Keratinocyte (primary cell): Measurements from ENCODE around the gene CDH13. TPM values are rescaled to one million over a fixed set of nuclear protein-coding genes. Genes with fewer than 3 reads are reported as not detected.

ENCODE experiments used
- DNase-seq: peaks from one replicate; pipeline ENCODE4 v3.0.0-alpha.2; 2011; ENCODE audit warnings: low read depth, missing footprints, low spot score
- FAIRE-seq: peaks from 2 replicates; lab custom pipeline; 2011; peaks lifted over from hg19 to GRCh38; lab: Jason Lieb, UNC
- H2AFZ ChIP-seq: 2 replicates; pipeline ENCODE4 v1.6.0; 2012; ENCODE audit warnings: low read length, control low read depth, inconsistent platforms; ENCODE audit not compliant: control insufficient read depth
- H3K27ac ChIP-seq: 2 replicates; pipeline ENCODE4 v1.5.1; 2011; ENCODE audit warnings: low read length; ENCODE audit not compliant: control insufficient read depth, insufficient read depth
- H3K27me3 ChIP-seq: 3 replicates; pipeline ENCODE4 v1.6.0; 2011; ENCODE audit warnings: low read length; ENCODE audit not compliant: control insufficient read depth, insufficient read depth; ENCODE audit errors: extremely low read depth
- H3K36me3 ChIP-seq, 2 experiments: 2 replicates in 1 of 2; 3 replicates in 1 of 2; pipeline ENCODE4 v1.5.1; 2011; ENCODE audit warnings: low read length in 2 of 2, mild to moderate bottlenecking in 1 of 2; ENCODE audit not compliant: control insufficient read depth in 2 of 2, insufficient read depth in 2 of 2; ENCODE audit errors: extremely low read depth in 1 of 2
- H3K4me1 ChIP-seq: 3 replicates; pipeline ENCODE4 v1.5.1; 2011; ENCODE audit warnings: low read length; ENCODE audit not compliant: control insufficient read depth, insufficient read depth; ENCODE audit errors: extremely low read depth
- H3K4me2 ChIP-seq: 3 replicates; pipeline ENCODE4 v1.6.0; 2011; ENCODE audit warnings: low read depth, low read length; ENCODE audit not compliant: control insufficient read depth, insufficient read depth; ENCODE audit errors: extremely low read depth
- H3K4me3 ChIP-seq, 3 experiments: fragments of 200-600 bp in 1 of 3; sonication (generic) in 1 of 3; 2 replicates in 2 of 3; 3 replicates in 1 of 3; pipeline ENCODE4 v1.5.1; 2011 to 2016; ENCODE audit warnings: low read length in 3 of 3, mild to moderate bottlenecking in 3 of 3, control low read depth in 2 of 3, inconsistent platforms in 1 of 3, low read depth in 1 of 3, mixed read lengths in 1 of 3, mixed run types in 1 of 3, moderate library complexity in 1 of 3; ENCODE audit not compliant: control insufficient read depth in 2 of 3, insufficient read depth in 2 of 3; ENCODE audit errors: extremely low read depth in 1 of 3
- H3K79me2 ChIP-seq: 2 replicates; pipeline ENCODE4 v1.6.0; 2012; ENCODE audit warnings: low read length; ENCODE audit not compliant: control insufficient read depth, insufficient read depth
- H3K9ac ChIP-seq: 3 replicates; pipeline ENCODE4 v1.6.0; 2011; ENCODE audit warnings: low read length; ENCODE audit not compliant: control insufficient read depth, insufficient read depth; ENCODE audit errors: extremely low read depth
- H3K9me1 ChIP-seq: 3 replicates; pipeline ENCODE4 v1.6.0; 2011; ENCODE audit warnings: low read length; ENCODE audit not compliant: control insufficient read depth, insufficient read depth; ENCODE audit errors: extremely low read depth
- H3K9me3 ChIP-seq: 2 replicates; pipeline ENCODE4 v1.5.1; 2012; ENCODE audit warnings: low read depth, low read length; ENCODE audit not compliant: control insufficient read depth
- H4K20me1 ChIP-seq: 3 replicates; pipeline ENCODE4 v1.6.0; 2011; ENCODE audit warnings: low read length; ENCODE audit not compliant: control insufficient read depth, insufficient read depth; ENCODE audit errors: extremely low read depth
- EZH2 ChIP-seq: IDR thresholded peaks from one replicate; pipeline ENCODE4 v1.6.1; 2012; ENCODE audit warnings: inconsistent platforms, mild to moderate bottlenecking, low read length, moderate library complexity
- dilution Hi-C: fragments of 300-500 bp; cut with MboI; formaldehyde crosslinking; loops from one replicate; pipeline ENCODE4 v1.7.0; 2020; ENCODE audit warnings: low sequenced_read_pairs; ENCODE audit not compliant: extremely low pct_ligation_motif_present
- polyA plus RNA-seq, 5 experiments: library from polyadenylated mRNA; depleted of rRNA in 3 of 5; stranded (reverse) in 3 of 5; stranded (forward) in 1 of 5; unstranded in 1 of 5; fragments of >200 nt; gene quantifications; 1 replicate in 1 of 5; 2 replicates in 3 of 5; 3 replicates in 1 of 5; pipeline versions ENCODE4 v1.2.1 to v1.2.3, GENCODE V29; 2011 to 2012; ENCODE audit warnings: missing spikeins in 2 of 5, low read depth in 1 of 5, low replicate concordance in 1 of 5
- TF ChIP-seq, protein P1 (sequence below), 3 experiments: IDR thresholded peaks in 1 of 3; conservative IDR thresholded peaks in 1 of 3; optimal IDR thresholded peaks in 1 of 3; 2 replicates in 2 of 3; 3 replicates in 1 of 3; pipeline versions ENCODE3 to v1.5.1; 2011; ENCODE audit warnings: low read length in 3 of 3, mild to moderate bottlenecking in 3 of 3, moderate library complexity in 2 of 3, control low read depth in 1 of 3, inconsistent platforms in 1 of 3; ENCODE audit not compliant: insufficient read depth in 2 of 3; ENCODE audit errors: extremely low read depth in 1 of 3

CDH13 gene
- polyA plus RNA-seq, 1 donor (not counting 4 experiments of a cell fraction or from before 2014, with no cell fraction given): 111 TPM

DNA sequence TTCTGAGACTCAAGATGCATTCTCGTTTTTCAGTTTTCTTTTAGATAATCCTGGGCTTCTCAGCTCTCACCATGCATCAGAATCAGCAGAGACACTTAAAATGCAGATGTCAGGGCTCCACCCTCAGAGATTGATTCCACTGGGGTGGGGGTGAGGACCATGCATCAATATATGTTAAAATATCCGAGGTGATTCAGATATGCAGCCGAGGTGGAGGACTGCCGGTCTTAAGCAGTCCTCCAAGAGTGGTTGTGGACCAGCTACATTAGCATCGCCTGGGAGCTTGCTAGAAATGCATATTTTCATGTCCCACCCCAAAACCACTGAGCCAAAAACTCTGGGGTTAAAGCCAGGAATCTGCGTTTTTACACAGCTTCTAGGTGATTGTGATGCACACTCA is 501.3 kb downstream of the CDH13 start:
- H3K27me3 ChIP-seq: no peaks in the 10 kb centered on the region
- H3K4me1 ChIP-seq: no peaks in the 10 kb centered on the region
- H3K9me3 ChIP-seq: peaks cover 10% of the 10 kb centered on the region
- no peak for DNase-seq
- no peaks in the 10 kb centered on the region for H3K79me2 ChIP-seq
- no peak for FAIRE-seq
- no peak overlapping the region for H2AFZ ChIP-seq
- peaks cover 6% of the 10 kb centered on the region in 2 experiments for H3K36me3 ChIP-seq
- no peak overlapping the region for H3K4me3 ChIP-seq
- no peaks in the 10 kb centered on the region for H4K20me1 ChIP-seq
- dilution Hi-C loops: no loop called here
- H3K9me1 ChIP-seq: no peaks in the 10 kb centered on the region
- TF ChIP-seq EZH2: no peak
- TF ChIP-seq, protein P1, sequence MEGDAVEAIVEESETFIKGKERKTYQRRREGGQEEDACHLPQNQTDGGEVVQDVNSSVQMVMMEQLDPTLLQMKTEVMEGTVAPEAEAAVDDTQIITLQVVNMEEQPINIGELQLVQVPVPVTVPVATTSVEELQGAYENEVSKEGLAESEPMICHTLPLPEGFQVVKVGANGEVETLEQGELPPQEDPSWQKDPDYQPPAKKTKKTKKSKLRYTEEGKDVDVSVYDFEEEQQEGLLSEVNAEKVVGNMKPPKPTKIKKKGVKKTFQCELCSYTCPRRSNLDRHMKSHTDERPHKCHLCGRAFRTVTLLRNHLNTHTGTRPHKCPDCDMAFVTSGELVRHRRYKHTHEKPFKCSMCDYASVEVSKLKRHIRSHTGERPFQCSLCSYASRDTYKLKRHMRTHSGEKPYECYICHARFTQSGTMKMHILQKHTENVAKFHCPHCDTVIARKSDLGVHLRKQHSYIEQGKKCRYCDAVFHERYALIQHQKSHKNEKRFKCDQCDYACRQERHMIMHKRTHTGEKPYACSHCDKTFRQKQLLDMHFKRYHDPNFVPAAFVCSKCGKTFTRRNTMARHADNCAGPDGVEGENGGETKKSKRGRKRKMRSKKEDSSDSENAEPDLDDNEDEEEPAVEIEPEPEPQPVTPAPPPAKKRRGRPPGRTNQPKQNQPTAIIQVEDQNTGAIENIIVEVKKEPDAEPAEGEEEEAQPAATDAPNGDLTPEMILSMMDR (optimal IDR thresholded peaks at IDR 0.05 in 1 of 3, IDR thresholded peaks at IDR 0.05 in 1 of 3, conservative IDR thresholded peaks at IDR 0.05 in 1 of 3; ENCODE audit: extremely low read depth in 1 of 3, insufficient read depth in 2 of 3, low read length in 3 of 3): no peak
- H3K4me2 ChIP-seq: no peak overlapping the region
- H3K27ac ChIP-seq: no peak overlapping the region
- no peak overlapping the region for H3K9ac ChIP-seq

DNA sequence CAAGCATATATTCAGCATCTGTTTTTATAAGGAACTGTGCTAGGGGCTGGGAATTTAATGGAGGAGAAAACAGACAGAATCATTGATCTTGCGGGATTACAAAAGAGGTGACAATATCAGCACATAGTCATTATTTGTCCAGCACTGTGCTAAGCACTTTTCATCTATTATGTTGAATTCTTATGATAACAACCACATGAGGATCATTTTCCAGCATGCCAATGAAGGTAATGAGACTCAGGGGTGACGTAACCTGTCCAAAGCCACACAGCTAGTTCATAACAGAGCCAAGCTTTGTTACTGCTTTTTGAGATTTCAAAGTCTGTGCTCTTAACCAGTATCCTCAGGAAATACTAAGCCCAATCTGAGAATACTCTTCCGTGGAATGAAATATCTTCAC is 503.3 kb downstream of the CDH13 start:
- no peak overlapping the region for H3K4me3 ChIP-seq
- no peaks in the 10 kb centered on the region for H3K9me1 ChIP-seq
- no peaks in the 10 kb centered on the region for H3K79me2 ChIP-seq
- TF ChIP-seq, protein P1 (optimal IDR thresholded peaks at IDR 0.05 in 1 of 3, IDR thresholded peaks at IDR 0.05 in 1 of 3, conservative IDR thresholded peaks at IDR 0.05 in 1 of 3; ENCODE audit: extremely low read depth in 1 of 3, insufficient read depth in 2 of 3, low read length in 3 of 3): no peak
- TF ChIP-seq EZH2: no peak
- H3K36me3 ChIP-seq: peaks cover 5% of the 10 kb centered on the region in 2 experiments
- H3K27me3 ChIP-seq: no peaks in the 10 kb centered on the region
- DNase-seq (no peak), FAIRE-seq (no peak)
- no peak overlapping the region for H3K4me2 ChIP-seq
- H2AFZ ChIP-seq: no peak overlapping the region
- H3K9ac ChIP-seq: no peak overlapping the region
- no peak overlapping the region for H3K27ac ChIP-seq
- dilution Hi-C loops: no loop called here
- peaks cover 10% of the 10 kb centered on the region for H3K9me3 ChIP-seq
- no peaks in the 10 kb centered on the region for H4K20me1 ChIP-seq
- no peaks in the 10 kb centered on the region for H3K4me1 ChIP-seq
